Activated CD8-positive, alpha-beta memory T cell treated with anti-CD3 and anti-CD28 coated beads, Interleukin-2, amount 50 U/mL, for 4 hours (primary cell): ENCODE measurements around the gene SUCLG1.
"Not testable (repeated sequence)": the region's sequence is repeated elsewhere in the genome, so short reads cannot be mapped to it uniquely, and the experiment has no call there.

Experiments used
- DNase-seq: peaks from one replicate; pipeline ENCODE4 v3.0.0-alpha.2; 2020

SUCLG1 gene

DNA sequence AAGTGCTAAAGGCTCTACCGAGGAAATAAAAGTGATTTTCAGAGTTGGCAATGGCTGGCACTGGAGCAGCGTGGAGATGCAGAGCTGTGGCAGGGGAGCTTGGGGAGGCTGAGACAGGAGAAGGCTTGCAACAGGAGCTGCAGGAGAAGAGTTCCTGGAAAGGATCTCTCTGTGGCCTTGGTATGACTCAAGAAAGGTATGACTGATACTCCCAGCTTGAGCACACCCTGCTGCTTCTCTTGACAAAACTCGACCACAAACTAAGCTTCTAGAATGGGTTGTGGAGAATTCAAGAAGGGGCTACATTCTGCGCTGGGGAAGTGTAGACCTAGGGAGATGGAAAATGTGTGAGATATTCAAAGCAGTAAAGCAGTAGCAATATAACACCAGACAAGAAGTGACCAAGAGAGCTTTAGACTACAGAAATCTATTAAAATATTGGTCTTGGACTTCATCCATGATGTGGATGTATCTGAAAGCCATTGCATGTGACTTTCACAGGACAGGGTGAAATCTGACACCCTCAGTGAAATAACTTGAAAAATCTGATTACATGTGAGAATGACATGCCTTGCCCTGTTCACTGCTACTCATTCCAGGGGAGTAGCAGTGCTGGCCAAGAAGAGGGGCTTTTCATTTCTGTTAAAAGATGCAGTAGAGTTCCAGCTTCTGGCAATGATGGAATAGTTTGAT, 41.5 kb downstream of the SUCLG1 start:
- DNase-seq, result no peak

GRCh38 chr2:84409531-84409930, 49.5 kb downstream of the SUCLG1 start:
- no peak for DNase-seq

DNA sequence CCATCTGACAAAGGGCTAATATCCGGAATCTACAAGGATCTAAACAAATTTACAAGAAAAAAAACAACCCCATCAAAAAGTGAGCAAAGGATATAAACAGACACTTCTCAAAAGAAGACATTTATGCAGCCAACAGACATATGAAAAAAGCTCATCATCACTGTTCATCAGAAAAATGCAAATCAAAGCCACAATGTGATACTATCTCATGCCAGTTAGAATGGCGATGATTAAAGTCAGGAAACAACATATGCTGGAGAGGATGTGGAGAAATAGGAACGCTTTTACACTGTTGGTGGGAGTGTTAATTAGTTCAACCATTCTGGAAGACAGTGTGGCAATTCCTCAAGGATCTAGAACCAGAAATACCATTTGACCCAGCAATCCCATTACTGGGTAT, 57.0 kb downstream of the SUCLG1 start:
- DNase-seq, result not testable (repeated sequence)

DNA sequence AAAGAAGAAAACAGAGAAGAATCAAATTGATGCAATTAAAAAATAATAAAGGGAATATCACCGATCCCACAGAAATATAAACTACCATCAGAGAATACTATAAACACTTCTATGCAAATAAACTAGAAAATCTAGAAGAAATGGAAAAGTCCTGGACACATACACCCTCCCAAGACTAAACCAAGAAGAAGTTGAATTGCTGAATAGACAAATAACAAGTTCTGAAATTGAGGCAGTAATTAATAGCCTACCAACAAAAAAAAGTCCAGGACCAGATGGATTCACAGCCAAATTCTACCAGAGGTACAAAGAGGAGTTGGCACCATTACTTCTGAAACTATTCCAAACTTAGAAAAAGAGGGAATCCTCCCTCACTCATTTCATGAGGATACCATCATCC, 59.2 kb downstream of the SUCLG1 start:
- not testable (repeated sequence) for DNase-seq

DNA sequence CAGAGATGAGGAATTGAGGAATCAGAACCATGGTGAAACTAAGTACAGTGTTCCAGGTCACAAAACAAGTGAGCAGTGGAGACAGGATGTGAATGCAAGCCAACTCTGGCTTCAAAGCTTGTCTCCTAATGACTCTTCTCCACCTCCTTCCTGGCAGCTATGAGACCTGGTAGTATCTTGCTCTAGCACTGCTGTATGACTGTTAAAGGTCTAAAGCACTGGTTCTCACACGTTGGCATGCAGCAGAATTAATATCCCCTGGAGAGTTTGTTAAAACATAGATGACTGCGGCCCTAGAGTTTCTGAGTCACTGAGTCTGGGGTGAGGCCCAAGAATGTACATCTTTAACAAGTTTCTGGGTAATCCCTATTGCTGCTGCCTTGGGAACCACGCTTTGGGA, 63.3 kb downstream of the SUCLG1 start:
- DNase-seq, result no peak

DNA sequence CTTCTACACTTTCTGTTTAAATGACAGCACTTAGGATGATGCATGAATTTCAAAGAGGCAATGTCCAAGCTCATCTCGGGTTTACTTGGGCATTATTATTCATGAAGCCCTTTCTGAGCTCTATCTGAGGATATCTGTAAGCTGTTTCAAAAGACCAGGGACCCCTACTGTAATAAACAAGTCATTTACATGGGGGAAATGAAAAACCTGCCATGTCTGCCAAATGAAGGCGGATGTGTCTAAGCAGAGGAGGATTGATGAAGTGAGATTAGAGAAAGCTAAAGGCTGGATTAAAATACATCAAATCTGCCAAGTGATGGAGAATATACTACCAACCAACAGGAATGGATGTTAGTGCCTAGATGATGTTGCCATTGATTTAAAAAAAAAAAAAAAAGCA, 64.5 kb downstream of the SUCLG1 start:
- no peak for DNase-seq

DNA sequence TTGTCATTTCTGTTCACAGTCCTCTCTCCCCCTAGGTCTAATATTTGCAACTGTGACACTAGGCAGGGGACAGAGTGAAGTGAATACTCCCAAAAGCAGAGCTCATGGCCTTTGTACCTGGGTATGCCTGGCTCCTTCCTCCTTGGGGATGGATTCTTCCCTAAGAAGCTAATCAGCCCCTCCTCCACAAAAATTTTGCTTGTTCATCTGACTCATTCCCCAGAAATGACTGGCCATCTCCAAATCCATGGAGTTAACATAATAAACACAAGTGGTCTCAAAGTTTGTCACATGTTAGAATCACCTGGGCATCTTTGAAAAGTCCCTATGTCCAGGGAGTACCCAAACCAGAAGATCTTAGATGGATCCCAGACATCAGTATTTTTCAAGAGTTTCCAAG, 65.3 kb downstream of the SUCLG1 start:
- DNase-seq, result no peak

GRCh38 chr2:84389794-84390193, 69.3 kb downstream of the SUCLG1 start:
- no peak for DNase-seq

GRCh38 chr2:84388921-84389490, 70.1 kb downstream of the SUCLG1 start:
- DNase-seq, result no peak

DNA sequence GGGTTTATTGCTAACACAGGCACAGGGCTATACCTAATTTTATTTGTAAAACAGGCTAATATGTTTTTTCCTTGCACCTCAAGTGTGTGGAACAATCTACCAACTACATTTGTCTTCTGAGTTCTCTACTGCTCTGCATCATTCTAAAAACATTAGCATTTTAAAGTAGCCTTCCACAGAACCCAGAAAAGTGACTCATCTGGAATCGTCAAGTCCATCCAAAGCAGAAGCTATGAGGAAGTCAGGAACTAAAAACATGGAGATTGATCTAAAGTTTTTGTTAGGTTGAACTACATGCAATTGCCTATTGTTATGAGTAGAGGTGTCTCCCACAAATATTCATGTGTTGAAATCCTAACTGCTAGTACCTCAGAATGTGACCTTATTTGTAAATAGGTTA, 70.9 kb downstream of the SUCLG1 start:
- DNase-seq, result no peak

DNA sequence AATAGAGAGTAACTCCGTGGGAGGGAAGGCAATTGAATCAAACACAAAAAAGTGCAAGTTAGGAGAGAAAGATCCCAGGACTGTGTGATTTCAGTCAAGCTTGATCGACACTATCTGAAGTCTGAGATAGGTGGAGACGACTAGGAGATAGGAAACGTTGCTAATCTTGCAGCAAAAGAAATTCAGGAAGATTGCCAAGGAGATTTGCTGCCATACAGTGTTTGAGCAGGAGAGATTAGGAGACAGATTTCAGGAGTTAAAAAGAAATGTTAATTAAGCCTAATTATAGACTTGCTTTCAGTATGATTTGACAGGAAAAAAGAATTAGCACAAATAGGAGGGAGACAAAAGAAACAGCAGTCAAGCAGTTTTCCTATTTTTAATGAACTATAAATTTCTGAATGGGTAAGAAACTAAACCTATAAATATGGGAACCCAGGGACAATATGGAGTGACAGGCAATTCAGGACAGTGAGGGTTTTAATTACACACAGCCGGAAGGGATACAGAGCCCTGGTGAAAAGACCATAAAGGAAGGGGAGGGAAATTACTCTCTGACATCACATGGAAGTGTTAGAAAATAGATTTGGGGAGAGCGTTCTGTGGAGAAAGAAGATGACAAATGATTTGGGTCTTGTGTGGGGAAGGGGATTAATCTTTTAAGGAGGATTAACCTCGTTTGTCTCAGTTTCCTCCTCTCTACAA, 72.6 kb downstream of the SUCLG1 start:
- no peak for DNase-seq

DNA sequence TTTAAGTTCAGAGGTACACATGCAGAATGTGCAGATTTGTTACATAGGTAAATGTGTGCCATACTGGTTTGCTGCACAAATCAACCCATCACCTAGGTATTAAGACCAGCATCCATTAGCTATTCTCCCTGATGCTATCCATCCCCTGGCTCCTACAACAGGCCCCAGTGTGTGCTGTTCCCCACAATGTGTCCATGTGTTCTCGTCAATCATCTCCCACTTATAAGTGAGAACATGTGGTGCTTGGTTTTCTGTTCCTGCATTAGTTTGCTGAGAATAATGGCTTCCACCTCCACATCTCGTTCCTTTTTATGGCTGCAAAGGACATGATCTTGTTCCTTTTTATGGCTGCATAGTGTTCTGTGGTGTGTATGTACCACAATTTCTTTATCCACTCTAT, 75.8 kb downstream of the SUCLG1 start:
- no peak for DNase-seq

DNA sequence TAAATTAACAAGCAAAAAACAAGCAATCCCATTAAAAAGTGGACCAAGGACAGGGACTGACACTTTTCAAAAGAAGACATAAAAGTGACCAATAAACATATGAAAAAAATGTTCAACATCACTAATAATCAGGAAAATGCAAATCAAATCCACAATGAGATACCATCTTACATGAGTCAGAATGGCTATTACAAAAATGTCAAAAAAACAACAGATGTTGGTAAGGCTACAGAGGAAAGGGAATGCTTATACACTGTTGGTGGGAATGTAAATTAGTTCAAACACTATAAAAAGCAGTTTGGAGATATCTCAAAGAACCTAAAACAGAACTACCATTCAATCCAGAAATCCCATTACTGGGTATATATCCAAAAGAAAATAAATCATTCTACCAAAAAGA, 78.2 kb downstream of the SUCLG1 start:
- DNase-seq, result no peak

- DNase-seq, result no peak
These were observed 80.1 kb downstream of the SUCLG1 start for GRCh38 chr2:84378960-84379359.

GRCh38 chr2:84375020-84375419, 84.1 kb downstream of the SUCLG1 start:
- no peak for DNase-seq

GRCh38 chr2:84373866-84374265, 85.2 kb downstream of the SUCLG1 start:
- DNase-seq, result no peak
